Astrocyte of the spinal cord (primary cell): ENCODE results near the gene ENTPD8.
"Not testable (repeated sequence)": the region's sequence is repeated elsewhere in the genome, so short reads cannot be mapped to it uniquely, and the experiment has no call there.

Experiments
- DNase-seq: peaks from one replicate; pipeline ENCODE4 v3.0.0; 2011; ENCODE audit warnings: low read depth, low spot score
- H3K4me3 ChIP-seq: 2 replicates; pipeline ENCODE4 v1.5.1; 2011; ENCODE audit warnings: low read depth, mild to moderate bottlenecking, low read length, moderate library complexity
- CTCF ChIP-seq: IDR thresholded peaks from 2 replicates; pipeline ENCODE4 v1.5.1; 2012; ENCODE audit warnings: low read depth, mild to moderate bottlenecking, low read length, inconsistent platforms
- in situ Hi-C: cut with HindIII; loops from 2 replicates; pipeline ENCODE4 v1.10.0; 2017; ENCODE audit warnings: low sequenced_read_pairs

The ENTPD8 gene

GRCh38 chr9:137476856-137477255 lies 35.7 kb upstream of the ENTPD8 start:
- in situ Hi-C loops: no loop called here
- no peak for TF ChIP-seq CTCF
- DNase-seq: no peak
- H3K4me3 ChIP-seq: no peak overlapping the region

GRCh38 chr9:137475666-137476065 lies 34.5 kb upstream of the ENTPD8 start:
- H3K4me3 ChIP-seq: no peak overlapping the region
- no peak for DNase-seq
- in situ Hi-C loops: no loop called here
- TF ChIP-seq CTCF: no peak

GRCh38 chr9:137474271-137474670 lies 33.1 kb upstream of the ENTPD8 start:
- DNase-seq: no peak
- H3K4me3 ChIP-seq: no peak overlapping the region
- no peak for TF ChIP-seq CTCF
- in situ Hi-C loops: no loop called here

- TF ChIP-seq CTCF: no peak
- no peak for DNase-seq
- no peak overlapping the region for H3K4me3 ChIP-seq
- in situ Hi-C loops: no loop called here
These were observed 29.6 kb upstream of the ENTPD8 start for GRCh38 chr9:137470785-137471184.

GRCh38 chr9:137467896-137468295 lies 26.7 kb upstream of the ENTPD8 start:
- TF ChIP-seq CTCF: no peak
- no peak for DNase-seq
- in situ Hi-C loops: no loop called here
- no peak overlapping the region for H3K4me3 ChIP-seq

- TF ChIP-seq CTCF: no peak
- no peak overlapping the region for H3K4me3 ChIP-seq
- DNase-seq: no peak
- in situ Hi-C loops: no loop called here
These were observed 26.0 kb upstream of the ENTPD8 start for GRCh38 chr9:137467161-137467581.

GRCh38 chr9:137466389-137467085 lies 25.4 kb upstream of the ENTPD8 start:
- in situ Hi-C loops, H3K4me3 ChIP-seq, DNase-seq: not testable (repeated sequence)
